ENCODE results near the gene SLC12A7. TPM values are rescaled to one million over a fixed set of nuclear protein-coding genes. Genes with fewer than 3 reads are reported as not detected.
A peak's percentile ranks its signal among the peaks of the same experiment; 100 is the strongest.

The SLC12A7 gene
- total and polyA plus RNA-seq, 9 of the 15 experiments (the other 6 are each of a cell fraction or from before 2014, with no cell fraction given), result 0.01 to 3.1 (median 0.56) TPM

GRCh38 chr5:1096838-1097237, 15.0 kb downstream of the SLC12A7 start:
- Histone ChIP-seq H3K36me3 (ENCODE audit: control insufficient read depth, insufficient read depth, low read length) (no peaks in the 10 kb centered on the region), H3K9me1 (ENCODE audit: control insufficient read depth, insufficient read depth, low read length) (no peaks in the 10 kb centered on the region), H3K9me3 (replicated peaks; ENCODE audit: control insufficient read depth, insufficient read depth, low read depth, low read length) (no peaks in the 10 kb centered on the region), H3K27ac (ENCODE audit: extremely low read depth, low read depth, low read length) (no peak overlapping the region), H3K9ac (ENCODE audit: insufficient read depth in 1 of 2, low read depth in 2 of 2, low read length in 2 of 2) (peak overlapping the region in 1 of 2 experiments; percentile 33; a peak in 1 of 4 replicates), H3K27me3 (ENCODE audit: control insufficient read depth in 2 of 2, insufficient read depth in 2 of 2, low read length in 2 of 2) (peaks cover 18 to 66% of the 10 kb centered on the region in 2 experiments; a peak in 4 of 5 replicates), H3K4me2 (ENCODE audit: insufficient read depth, low read length) (no peak overlapping the region), H2AFZ (ENCODE audit: low read depth, low read length) (no peak overlapping the region), H3K4me3 (no peak overlapping the region), H3K79me2 (ENCODE audit: control insufficient read depth, insufficient read depth, low read length) (no peaks in the 10 kb centered on the region), H4K20me1 (replicated peaks; ENCODE audit: control insufficient read depth, insufficient read depth, low read length) (peaks cover 35% of the 10 kb centered on the region), H3K4me1 (replicated peaks in 1 of 2; ENCODE audit: control insufficient read depth in 2 of 2, insufficient read depth in 2 of 2, low read length in 2 of 2) (peaks cover under 1 to 74% of the 10 kb centered on the region in 2 experiments; a peak in 4 of 5 replicates)
- ChIA-PET POLR2A (interaction anchor here (0.5 to 0.7 kb wide), 2 partner anchors 15 to 43 kb away, joined by 3 read pairs; no protein-coding TSS in a partner anchor), CTCF (ENCODE audit: low intra/inter-chr PET ratio) (no interaction called here)
- no TSS peak for BruUV-seq (replicated peaks)
- intact Hi-C loops (cut with micrococcal nuclease), result no loop called here
- no peak for TF ChIP-seq ZNF146 (CRISPR knock-in tag; IDR thresholded peaks at IDR 0.05; ENCODE audit: unreplicated experiment)
- TF ChIP-seq HNRNPK (IDR thresholded peaks at IDR 0.05; ENCODE audit: low read depth, low read length, poor library complexity, severe bottlenecking), result peak; percentile 35
- TF ChIP-seq EGR1 (conservative IDR thresholded peaks at IDR 0.05), result 0 out of 2 replicates have a peak, but pooled peaks have one; percentile 14
- no peak for TF ChIP-seq GATAD2A (IDR thresholded peaks at IDR 0.05)
- in situ Hi-C loops (cut with MboI), result no loop called here
- ATAC-seq, result no peak
- WGBS (ENCODE audit: insufficient coverage, low coverage, missing lambda C conversion rate), result 11% methylated on average over 8 of the region's 10 CpGs
- FAIRE-seq, result no peak
- peak in 1 of 4 experiments; percentile 37 for DNase-seq (ENCODE audit: extremely low read depth in 1 of 4, low spot score in 3 of 4)

- Histone ChIP-seq H3K79me2 (ENCODE audit: control insufficient read depth, insufficient read depth, low read length) (no peaks in the 10 kb centered on the region), H3K4me3 (no peak overlapping the region), H3K36me3 (ENCODE audit: control insufficient read depth, insufficient read depth, low read length) (no peaks in the 10 kb centered on the region), H3K9me3 (replicated peaks; ENCODE audit: control insufficient read depth, insufficient read depth, low read depth, low read length) (no peaks in the 10 kb centered on the region), H3K9ac (ENCODE audit: insufficient read depth in 1 of 2, low read depth in 2 of 2, low read length in 2 of 2) (no peak overlapping the region), H2AFZ (ENCODE audit: low read depth, low read length) (no peak overlapping the region), H4K20me1 (replicated peaks; ENCODE audit: control insufficient read depth, insufficient read depth, low read length) (peaks cover 42% of the 10 kb centered on the region), H3K9me1 (ENCODE audit: control insufficient read depth, insufficient read depth, low read length) (no peaks in the 10 kb centered on the region), H3K4me2 (ENCODE audit: insufficient read depth, low read length) (no peak overlapping the region), H3K27me3 (ENCODE audit: control insufficient read depth in 2 of 2, insufficient read depth in 2 of 2, low read length in 2 of 2) (peaks cover 18 to 71% of the 10 kb centered on the region in 2 experiments; a peak in 4 of 5 replicates), H3K27ac (ENCODE audit: extremely low read depth, low read depth, low read length) (no peak overlapping the region), H3K4me1 (replicated peaks in 1 of 2; ENCODE audit: control insufficient read depth in 2 of 2, insufficient read depth in 2 of 2, low read length in 2 of 2) (peaks cover 0 to 72% of the 10 kb centered on the region in 2 experiments; a peak in 2 of 5 replicates)
- WGBS (ENCODE audit: insufficient coverage, low coverage, missing lambda C conversion rate), result 10% methylated on average over 11 of the region's 11 CpGs
- ATAC-seq (no peak), FAIRE-seq (no peak), DNase-seq (ENCODE audit: extremely low read depth in 1 of 4, low spot score in 3 of 4) (no peak)
- CTCF ChIA-PET (ENCODE audit: low intra/inter-chr PET ratio), result no interaction called here
- POLR2A ChIA-PET, result no interaction called here
- in situ Hi-C loops (cut with MboI) (no loop called here), intact Hi-C loops (cut with micrococcal nuclease) (no loop called here)
- no TSS peak for BruUV-seq (replicated peaks)
- TF ChIP-seq ELF1 (tag; IDR thresholded peaks at IDR 0.05) (no peak), CBX1 (IDR thresholded peaks at IDR 0.05; ENCODE audit: low read depth) (no peak), L3MBTL2 (IDR thresholded peaks at IDR 0.05) (no peak), PRDM10 (IDR thresholded peaks at IDR 0.05; ENCODE audit: partially characterized antibody) (no peak), RBFOX2 (IDR thresholded peaks at IDR 0.05; ENCODE audit: low read depth, low read length) (no peak), GTF2B (IDR thresholded peaks at IDR 0.05; ENCODE audit: extremely low read depth, insufficient read length) (no peak), ZNF696 (CRISPR knock-in tag; conservative IDR thresholded peaks at IDR 0.05) (no peak), RCOR1 (IDR thresholded peaks at IDR 0.05; ENCODE audit: borderline replicate concordance in 1 of 2, low read depth in 2 of 2, low read length in 2 of 2) (no peak), ZNF436 (CRISPR knock-in tag; IDR thresholded peaks at IDR 0.05) (no peak)
Observed at GRCh38 chr5:1095990-1096363, 15.9 kb downstream of the SLC12A7 start.

Measured in K562 (cell line).